Measurements from ENCODE around the gene SCYL1. TPM values are rescaled to one million over a fixed set of nuclear protein-coding genes. Genes with fewer than 3 reads are reported as not detected.
A peak's percentile ranks its signal among the peaks of the same experiment; 100 is the strongest.
"Not testable (repeated sequence)": the region's sequence is repeated elsewhere in the genome, so short reads cannot be mapped to it uniquely, and the experiment has no call there.

The SCYL1 gene
- total RNA-seq, 2 donors from 2014 or later: 84.5 to 112 TPM

DNA sequence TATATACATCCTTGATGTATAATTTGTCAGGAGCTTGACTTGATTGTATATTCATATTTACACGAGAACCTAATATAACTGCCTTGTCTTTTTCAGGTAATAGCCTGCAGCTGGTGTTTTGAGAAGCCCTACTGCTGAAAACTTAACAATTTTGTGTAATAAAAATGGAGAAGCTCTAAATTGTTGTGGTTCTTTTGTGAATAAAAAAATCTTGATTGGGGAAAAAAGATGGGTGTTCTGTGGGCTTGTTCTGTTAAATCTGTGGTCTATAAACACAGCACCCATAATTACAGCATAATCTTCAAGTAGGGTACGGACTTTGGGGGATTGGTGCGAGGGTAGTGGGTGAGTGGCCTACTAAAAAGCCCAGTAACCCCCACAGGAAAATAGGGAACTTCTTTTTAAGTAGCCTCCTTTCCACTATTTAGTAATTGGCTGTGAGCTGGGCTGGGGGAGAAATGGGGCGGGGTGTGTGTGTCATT lies 18.6 kb upstream of the SCYL1 start:
- Mint-ChIP-seq H3K4me1 (ENCODE audit: low read depth in 2 of 2) (peaks cover 56 to 63% of the 10 kb centered on the region in 2 donors), H3K9me3 (no peaks in the 10 kb centered on the region), H3K27ac (no peak overlapping the region), H3K36me3 (peaks cover 31% of the 10 kb centered on the region), H3K4me3 (no peak overlapping the region), H3K27me3 (no peaks in the 10 kb centered on the region)
- ATAC-seq (no peak), DNase-seq (ENCODE audit: low spot score) (no peak)

DNA sequence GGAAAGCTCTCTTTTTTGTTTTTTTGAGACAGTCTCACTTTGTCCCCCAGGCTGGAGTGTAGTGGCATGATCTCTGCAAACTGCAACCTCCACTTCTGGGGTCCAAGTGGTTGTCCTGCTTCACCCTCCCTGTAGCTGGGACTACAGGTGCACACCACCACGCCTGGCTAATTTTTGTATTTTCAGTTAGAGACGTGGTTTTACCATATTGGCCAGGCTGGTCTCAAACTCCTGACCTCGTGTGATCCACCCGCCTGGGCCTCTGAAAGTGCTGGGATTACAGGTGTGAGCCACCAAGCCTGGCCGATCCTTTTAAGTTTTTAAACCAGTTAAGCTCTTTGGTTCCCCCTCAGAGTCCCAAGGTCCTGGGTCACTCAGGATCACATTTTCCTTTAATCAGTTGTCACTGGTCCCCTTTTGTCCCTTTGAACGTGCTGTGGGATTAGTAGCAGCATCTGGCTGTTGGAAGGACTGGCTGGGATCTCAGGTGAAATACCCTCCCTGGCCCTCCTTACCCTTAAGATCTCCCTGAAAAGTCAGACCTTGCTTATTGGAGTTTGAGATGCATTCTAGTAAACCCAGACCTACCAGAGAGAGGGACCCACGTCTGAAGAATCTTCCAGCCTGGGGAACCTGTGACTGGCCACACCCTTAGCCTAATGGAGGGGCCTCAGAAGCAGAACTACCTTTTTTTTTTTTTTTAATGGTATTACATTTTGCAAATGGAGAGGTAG lies 17.9 kb upstream of the SCYL1 start:
- Mint-ChIP-seq H3K9me3 (no peaks in the 10 kb centered on the region), H3K36me3 (peaks cover 31% of the 10 kb centered on the region), H3K4me1 (ENCODE audit: low read depth in 2 of 2) (peaks cover 56 to 57% of the 10 kb centered on the region in 2 donors), H3K27ac (no peak overlapping the region), H3K4me3 (no peak overlapping the region), H3K27me3 (no peaks in the 10 kb centered on the region)
- ATAC-seq (peak in 1 of 2 donors; percentile 9), DNase-seq (ENCODE audit: low spot score) (no peak)

DNA sequence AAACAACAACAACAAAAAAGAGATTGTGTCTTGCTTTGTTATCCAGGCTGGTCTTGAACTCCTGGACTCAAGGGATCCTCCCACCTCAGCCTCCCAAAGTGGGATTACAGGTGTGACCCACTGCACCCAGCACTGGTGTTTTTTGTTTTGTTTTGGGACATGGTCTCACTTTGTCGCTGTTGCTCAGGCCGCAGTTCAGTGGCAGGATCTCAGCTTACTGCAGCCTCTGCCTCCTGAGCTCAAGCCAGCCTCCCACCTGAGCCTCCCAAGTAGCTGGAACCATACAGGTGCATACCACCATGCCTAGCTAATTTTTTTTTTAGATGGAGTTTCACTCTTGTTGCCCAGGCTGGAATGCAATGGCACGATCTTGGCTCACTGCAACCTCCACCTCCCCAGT lies 12.6 kb upstream of the SCYL1 start:
- not testable (repeated sequence) for DNase-seq (ENCODE audit: low spot score); H3K27me3 Mint-ChIP-seq; H3K4me3 Mint-ChIP-seq; H3K27ac Mint-ChIP-seq; H3K9me3 Mint-ChIP-seq; ATAC-seq; H3K36me3 Mint-ChIP-seq
- H3K4me1 Mint-ChIP-seq (ENCODE audit: low read depth in 2 of 2): peaks cover 19 to 22% of the 10 kb centered on the region in 2 donors

DNA sequence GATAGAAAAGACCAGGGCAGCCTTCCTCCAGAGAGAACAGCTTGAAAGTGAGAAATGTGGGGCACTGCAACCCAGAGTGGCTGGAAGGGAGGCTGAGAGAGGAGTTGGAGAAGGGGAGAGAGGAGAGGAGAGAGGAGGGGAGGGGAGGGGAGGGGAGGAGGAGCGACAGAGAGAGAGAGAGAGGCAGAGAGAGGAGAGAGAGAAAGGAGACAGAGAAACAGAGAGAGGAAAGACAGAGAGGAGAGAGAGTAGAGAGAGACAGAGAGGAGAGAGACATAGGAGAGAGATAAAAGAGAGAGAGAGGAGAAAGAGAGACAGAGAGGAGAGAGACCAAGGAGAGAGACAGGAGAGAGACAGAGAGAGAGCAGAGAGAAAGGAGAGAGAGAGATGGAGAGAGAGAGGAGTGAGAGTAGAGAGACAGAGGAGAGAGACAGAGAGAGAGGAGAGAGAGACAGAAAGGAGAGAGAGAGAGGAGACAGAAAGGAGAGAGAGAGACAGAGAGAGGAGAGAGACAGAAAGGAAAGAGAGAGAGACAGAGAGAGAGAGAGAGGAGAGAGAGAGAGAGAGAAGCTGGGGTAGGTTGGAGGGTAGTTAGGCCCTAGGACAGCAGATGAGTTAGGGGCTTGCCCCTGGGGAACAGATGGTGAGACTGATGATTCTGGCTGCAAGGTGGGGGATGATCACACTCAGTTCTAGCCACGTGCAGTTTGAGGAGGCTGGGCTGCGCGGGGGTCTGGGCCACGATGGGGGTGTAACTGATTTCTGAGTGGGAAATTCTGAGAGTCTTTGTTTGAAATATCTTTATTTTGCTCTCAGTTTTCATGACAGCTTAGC lies 8.5 kb upstream of the SCYL1 start:
- Mint-ChIP-seq H3K4me1 (ENCODE audit: low read depth in 2 of 2) (peaks cover 8 to 9% of the 10 kb centered on the region in 2 donors), H3K27me3 (no peaks in the 10 kb centered on the region), H3K9me3 (no peaks in the 10 kb centered on the region), H3K27ac (peak overlapping the region; percentile 14 to 17), H3K36me3 (no peaks in the 10 kb centered on the region), H3K4me3 (no peak overlapping the region)
- ATAC-seq (peak in 1 of 2 donors; percentile 48), DNase-seq (ENCODE audit: low spot score) (no peak)

DNA sequence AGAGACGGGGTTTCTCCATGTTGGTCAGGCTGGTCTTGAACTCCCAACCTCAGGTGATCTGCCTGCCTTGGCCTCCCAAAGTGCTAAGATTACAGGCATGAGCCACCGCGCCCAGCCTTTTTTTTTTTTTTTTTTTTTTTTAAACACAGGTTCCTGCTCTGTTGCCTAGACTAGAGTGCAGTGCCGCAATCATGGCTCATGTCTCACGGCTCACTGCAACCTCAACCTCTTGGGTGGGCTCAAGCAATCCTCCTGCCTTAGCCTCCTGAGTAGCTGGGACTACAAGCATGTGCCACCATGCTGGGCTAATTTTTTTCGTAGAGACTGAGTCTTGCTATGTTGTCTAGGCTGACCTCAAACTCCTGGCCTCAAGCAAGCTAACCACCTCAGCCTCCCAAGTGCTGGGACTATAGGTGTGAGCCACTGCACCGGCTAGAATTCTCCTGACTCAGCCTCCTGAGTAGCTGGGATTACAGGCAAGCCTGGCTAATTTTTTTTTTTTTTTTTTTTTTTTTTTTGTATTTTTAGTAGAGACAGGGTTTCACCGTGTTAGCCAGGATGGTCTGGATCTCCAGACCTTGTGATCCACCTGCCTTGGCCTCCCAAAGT lies 5.8 kb upstream of the SCYL1 start:
- not testable (repeated sequence) for H3K4me3 Mint-ChIP-seq; DNase-seq (ENCODE audit: low spot score); H3K9me3 Mint-ChIP-seq; ATAC-seq; H3K27me3 Mint-ChIP-seq; H3K36me3 Mint-ChIP-seq; H3K27ac Mint-ChIP-seq
- H3K4me1 Mint-ChIP-seq (ENCODE audit: low read depth in 2 of 2): peaks cover 21 to 23% of the 10 kb centered on the region in 2 donors

DNA sequence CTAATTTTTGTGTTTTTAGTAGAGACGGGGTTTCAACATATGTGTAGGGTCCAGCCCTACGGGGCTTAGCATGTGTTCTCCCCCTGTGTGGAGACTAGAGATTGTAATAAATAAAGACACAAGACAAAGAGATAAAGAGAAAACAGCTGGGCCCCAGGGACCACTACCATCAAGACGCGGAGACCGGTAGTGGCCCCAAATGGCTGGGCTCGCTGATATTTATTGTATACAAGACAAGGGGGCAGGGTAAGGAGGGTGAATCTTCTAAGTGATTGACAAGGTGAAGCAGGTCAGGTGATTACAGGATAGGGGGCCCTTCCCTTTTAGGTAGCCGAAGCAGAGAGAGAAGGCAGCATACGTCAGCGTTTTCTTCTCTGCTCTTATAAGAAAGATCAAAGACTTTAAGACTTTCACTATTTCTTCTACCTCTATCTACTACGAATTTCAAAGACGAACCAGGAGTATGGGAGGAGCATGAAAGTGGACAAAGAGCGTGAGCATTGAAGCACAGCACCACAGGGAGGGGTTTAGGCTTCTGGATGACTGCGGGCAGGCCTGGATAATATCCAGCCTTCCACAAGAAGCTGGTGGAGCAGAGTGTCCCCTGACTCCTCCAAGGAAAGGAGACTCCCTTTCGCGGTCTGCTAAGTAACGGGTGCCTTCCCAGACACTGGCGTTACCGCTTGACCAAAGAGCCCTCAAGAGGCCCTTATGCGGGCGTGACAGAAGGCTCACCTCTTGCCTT lies 2.9 kb upstream of the SCYL1 start:
- peak overlapping the region in 1 of 2 donors; percentile 51 for H3K27ac Mint-ChIP-seq
- H3K4me3 Mint-ChIP-seq; DNase-seq (ENCODE audit: low spot score); H3K9me3 Mint-ChIP-seq; H3K27me3 Mint-ChIP-seq; H3K36me3 Mint-ChIP-seq; ATAC-seq: not testable (repeated sequence)
- peaks cover 18 to 27% of the 10 kb centered on the region in 2 donors for H3K4me1 Mint-ChIP-seq (ENCODE audit: low read depth in 2 of 2)

DNA sequence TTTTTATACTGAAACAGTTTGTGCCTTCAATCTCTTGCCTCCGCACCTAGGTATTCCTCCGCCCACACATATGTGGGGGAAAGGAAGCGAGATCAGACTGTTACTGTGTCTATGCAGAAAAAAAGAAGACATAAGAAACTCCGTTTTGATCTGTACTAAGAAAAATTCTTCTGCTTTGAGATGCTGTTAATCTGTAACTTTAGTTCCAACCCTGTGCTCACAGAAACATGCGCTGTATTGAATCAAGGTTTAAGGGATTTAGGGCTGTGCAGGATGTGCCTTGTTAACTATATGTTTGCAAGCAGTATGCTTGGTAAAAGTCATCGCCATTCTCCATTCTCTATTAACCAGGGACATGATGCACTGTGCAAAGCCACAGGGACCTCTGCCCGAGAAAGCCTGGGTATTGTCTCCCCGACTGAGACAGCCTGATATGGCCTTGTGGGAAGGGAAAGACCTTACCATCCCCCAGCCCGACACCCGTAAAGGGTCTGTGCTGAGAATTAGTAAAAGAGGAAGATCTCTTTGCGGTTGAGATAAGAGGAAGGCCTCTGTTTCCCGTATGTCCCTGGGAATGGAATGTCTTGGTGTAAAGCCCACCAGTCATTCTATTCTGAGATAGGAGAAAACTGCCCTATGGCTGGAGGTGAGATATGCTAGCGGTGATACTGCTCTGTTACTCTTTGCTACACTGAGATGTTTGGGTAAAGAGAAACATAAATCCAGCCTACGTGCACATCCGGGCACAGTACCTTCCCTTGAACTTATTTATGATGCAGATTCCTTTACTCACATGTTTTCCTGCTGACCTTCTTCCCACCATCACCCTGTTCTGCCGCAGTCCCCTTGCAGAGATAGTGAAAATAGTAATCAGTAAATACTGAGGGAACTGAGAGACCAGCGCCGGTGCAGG lies 1.9 kb upstream of the SCYL1 start:
- DNase-seq (ENCODE audit: low spot score); H3K9me3 Mint-ChIP-seq; H3K27me3 Mint-ChIP-seq; H3K36me3 Mint-ChIP-seq; ATAC-seq: not testable (repeated sequence)
- peaks cover 18 to 29% of the 10 kb centered on the region in 2 donors for H3K4me1 Mint-ChIP-seq (ENCODE audit: low read depth in 2 of 2)
- peak overlapping the region; percentile 38 for H3K4me3 Mint-ChIP-seq
- peak overlapping the region in 1 of 2 donors; percentile 52 for H3K27ac Mint-ChIP-seq

DNA sequence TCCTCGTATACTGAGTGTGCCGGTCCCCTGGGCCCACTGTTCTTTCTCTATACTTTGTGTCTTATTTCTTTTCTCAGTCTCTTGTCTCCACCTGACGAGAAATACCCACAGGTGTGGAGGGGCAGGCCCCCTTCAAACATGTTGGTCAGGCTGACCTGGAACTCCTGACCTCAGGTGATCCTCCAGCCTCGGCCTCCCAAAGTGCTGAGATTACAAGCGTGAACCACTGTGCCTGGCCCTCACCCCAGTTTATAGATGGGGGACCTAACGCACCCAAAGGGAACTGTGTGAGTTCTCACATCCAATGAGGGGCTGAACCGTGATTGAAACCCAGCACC lies 1.3 kb upstream of the SCYL1 start:
- ATAC-seq; H3K9me3 Mint-ChIP-seq; H3K4me3 Mint-ChIP-seq; H3K27me3 Mint-ChIP-seq; H3K36me3 Mint-ChIP-seq; DNase-seq (ENCODE audit: low spot score): not testable (repeated sequence)
- H3K27ac Mint-ChIP-seq: peak overlapping the region in 1 of 2 donors; percentile 52
- peaks cover 19 to 29% of the 10 kb centered on the region in 2 donors for H3K4me1 Mint-ChIP-seq (ENCODE audit: low read depth in 2 of 2)

DNA sequence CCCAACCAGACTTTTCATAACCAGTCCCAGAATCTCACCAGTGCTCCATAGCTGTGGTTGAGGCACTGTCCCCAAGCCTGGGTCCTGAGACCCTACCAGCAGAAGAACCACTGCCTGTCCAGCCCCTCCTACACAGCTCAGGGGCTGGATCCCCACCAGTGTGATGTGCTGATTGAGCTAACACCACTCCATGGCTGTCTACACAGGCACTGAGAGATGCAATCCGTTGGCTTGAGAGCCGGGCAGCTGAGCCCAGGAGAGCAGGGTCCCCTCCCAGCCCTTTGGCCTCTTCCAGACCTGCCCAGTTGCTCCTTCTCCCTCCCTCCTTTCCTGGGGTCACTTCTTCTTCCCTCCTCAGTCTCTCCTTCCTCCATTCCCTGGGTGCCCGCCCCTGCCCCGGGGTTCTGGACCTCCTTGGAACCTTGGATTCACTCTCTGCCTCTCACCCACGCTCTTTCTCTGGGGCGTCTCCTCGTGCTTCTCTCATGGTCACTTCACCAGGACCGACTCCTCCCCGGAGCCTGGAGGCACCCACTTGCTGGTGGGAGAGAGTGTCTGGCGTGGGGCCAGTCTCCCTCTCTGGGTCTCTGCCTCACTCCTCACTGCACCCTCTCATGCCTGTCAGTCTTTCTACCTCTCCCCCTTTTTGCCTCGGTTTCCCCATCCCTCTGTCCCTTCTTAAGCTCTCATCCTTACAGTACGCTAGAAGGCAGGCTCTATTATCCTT lies 706 bp upstream of the SCYL1 start:
- Mint-ChIP-seq H3K4me3 (peak overlapping the region; percentile 38), H3K9me3 (no peaks in the 10 kb centered on the region), H3K36me3 (no peaks in the 10 kb centered on the region), H3K27me3 (no peaks in the 10 kb centered on the region), H3K27ac (peak overlapping the region; percentile 35 to 52), H3K4me1 (ENCODE audit: low read depth in 2 of 2) (peaks cover 23 to 32% of the 10 kb centered on the region in 2 donors)
- DNase-seq (ENCODE audit: low spot score): no peak
- ATAC-seq: peak in 1 of 2 donors; percentile 1

DNA sequence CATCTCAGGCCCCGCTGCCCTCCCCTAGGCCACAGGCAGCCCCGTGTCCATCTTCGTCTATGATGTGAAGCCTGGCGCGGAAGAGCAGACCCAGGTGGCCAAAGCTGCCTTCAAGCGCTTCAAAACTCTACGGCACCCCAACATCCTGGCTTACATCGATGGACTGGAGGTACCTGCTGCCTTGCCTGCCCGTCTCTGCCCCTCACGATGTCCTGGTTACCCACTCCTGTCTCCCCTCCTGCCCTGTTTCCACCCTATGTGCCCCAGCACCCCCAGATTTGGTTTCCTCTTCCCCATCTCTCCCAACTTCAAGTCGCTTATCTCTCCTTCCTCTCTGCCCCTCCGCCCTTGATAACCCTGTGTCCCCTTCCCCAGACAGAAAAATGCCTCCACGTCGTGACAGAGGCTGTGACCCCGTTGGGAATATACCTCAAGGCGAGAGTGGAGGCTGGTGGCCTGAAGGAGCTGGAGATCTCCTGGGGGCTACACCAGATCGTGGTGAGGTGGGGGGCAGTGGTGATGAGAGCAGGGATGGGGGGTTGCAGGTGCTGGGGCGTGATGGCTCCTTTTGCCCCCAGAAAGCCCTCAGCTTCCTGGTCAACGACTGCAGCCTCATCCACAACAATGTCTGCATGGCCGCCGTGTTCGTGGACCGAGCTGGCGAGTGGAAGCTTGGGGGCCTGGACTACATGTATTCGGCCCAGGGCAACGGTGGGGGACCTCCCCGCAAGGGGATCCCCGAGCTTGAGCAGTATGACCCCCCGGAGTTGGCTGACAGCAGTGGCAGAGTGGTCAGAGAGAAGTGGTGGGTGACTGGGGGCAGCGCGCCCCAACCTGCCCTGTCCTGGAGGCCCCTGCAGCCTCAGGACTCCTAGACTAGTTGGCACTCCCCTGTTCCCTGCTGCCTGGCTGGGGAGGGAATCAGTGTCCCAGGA lies 930 bp downstream of the SCYL1 start:
- Mint-ChIP-seq H3K9me3 (no peaks in the 10 kb centered on the region), H3K4me3 (peak overlapping the region; percentile 92), H3K4me1 (ENCODE audit: low read depth in 2 of 2) (peaks cover 23 to 34% of the 10 kb centered on the region in 2 donors), H3K27me3 (no peaks in the 10 kb centered on the region), H3K36me3 (no peaks in the 10 kb centered on the region), H3K27ac (peak overlapping the region; percentile 60 to 89)
- DNase-seq (ENCODE audit: low spot score) (no peak), ATAC-seq (no peak)

DNA sequence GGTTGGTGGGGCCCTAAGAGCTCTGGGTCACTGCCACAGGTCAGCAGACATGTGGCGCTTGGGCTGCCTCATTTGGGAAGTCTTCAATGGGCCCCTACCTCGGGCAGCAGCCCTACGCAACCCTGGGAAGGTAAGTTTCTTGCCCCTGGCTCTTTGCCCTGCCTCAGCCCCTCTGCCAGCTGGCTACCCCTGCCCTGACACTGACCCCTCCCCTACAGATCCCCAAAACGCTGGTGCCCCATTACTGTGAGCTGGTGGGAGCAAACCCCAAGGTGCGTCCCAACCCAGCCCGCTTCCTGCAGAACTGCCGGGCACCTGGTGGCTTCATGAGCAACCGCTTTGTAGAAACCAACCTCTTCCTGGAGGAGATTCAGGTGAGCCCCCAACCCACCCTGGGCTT lies 1.9 kb downstream of the SCYL1 start:
- H3K36me3 Mint-ChIP-seq: no peaks in the 10 kb centered on the region
- peaks cover 23 to 33% of the 10 kb centered on the region in 2 donors for H3K4me1 Mint-ChIP-seq (ENCODE audit: low read depth in 2 of 2)

More for the DNA sequence above, 1.9 kb downstream of the SCYL1 start:
- no peak for ATAC-seq
- H3K27ac Mint-ChIP-seq: no peak overlapping the region
- DNase-seq (ENCODE audit: low spot score): no peak
- H3K27me3 Mint-ChIP-seq: no peaks in the 10 kb centered on the region
- H3K9me3 Mint-ChIP-seq: no peaks in the 10 kb centered on the region
- H3K4me3 Mint-ChIP-seq: peak overlapping the region; percentile 60
